Measurements from ENCODE around the gene RAP1GAP2. TPM values are rescaled to one million over a fixed set of nuclear protein-coding genes. Genes with fewer than 3 reads are reported as not detected.
"Not testable (repeated sequence)": the region's sequence is repeated elsewhere in the genome, so short reads cannot be mapped to it uniquely, and the experiment has no call there.

The RAP1GAP2 gene
- polyA plus RNA-seq, 1 donor: 23.1 TPM

- DNase-seq: no peak
Observed at GRCh38 chr17:3043737-3044365, 247.6 kb downstream of the RAP1GAP2 start.

GRCh38 chr17:3046753-3047152 is 250.5 kb downstream of the RAP1GAP2 start:
- DNase-seq: no peak

DNA sequence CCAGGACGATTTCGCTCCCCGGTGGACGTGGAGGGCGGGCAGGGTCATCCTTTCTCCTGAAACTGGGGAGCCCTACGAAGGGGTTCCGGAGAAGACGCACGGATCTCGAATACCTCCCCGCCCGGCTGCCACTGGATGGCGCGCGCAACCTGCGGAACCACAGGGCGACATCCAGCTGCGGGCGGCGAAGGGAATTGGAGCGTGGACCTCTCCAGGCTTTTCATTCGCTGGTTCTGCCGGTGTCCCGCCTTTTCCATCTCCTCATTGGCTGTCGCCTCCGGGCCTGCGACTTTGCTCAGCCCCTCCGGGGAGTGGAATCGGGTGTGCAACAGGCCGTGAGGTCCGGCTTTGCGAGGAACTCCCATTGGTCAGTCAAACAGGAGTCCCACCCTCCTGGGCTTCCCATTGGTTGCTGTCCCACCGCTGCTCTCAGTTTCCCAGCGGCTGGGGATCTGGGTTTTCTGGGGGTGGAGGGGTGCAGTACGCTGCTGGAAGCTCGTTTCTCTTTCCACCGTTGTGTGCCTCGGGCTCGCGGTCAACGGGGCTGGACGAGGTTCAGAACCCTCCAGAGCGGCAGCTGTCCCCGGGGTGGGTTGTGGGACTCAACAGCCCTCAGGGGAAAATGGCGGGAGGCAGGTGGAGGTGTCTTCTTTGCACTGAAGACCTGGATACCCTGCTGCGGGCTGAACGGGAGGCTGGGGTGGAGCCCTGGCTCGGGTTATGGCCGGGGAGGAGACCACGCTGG is 252.7 kb downstream of the RAP1GAP2 start:
- peak; percentile 98 for DNase-seq

- DNase-seq: no peak
Observed at GRCh38 chr17:3049705-3050295, 253.6 kb downstream of the RAP1GAP2 start.

- not testable (repeated sequence) for DNase-seq
Observed at GRCh38 chr17:3054868-3055267, 258.6 kb downstream of the RAP1GAP2 start.

GRCh38 chr17:3062824-3063377 is 266.7 kb downstream of the RAP1GAP2 start:
- DNase-seq: not testable (repeated sequence)

GRCh38 chr17:3063507-3063906 is 267.3 kb downstream of the RAP1GAP2 start, which contains the start of gene OR1D5:
Gene OR1D5, minus strand, starts transcription at chr17:3063607. Its CDS starts 0 bp downstream, at chr17:3063607.
- DNase-seq: not testable (repeated sequence)

DNA sequence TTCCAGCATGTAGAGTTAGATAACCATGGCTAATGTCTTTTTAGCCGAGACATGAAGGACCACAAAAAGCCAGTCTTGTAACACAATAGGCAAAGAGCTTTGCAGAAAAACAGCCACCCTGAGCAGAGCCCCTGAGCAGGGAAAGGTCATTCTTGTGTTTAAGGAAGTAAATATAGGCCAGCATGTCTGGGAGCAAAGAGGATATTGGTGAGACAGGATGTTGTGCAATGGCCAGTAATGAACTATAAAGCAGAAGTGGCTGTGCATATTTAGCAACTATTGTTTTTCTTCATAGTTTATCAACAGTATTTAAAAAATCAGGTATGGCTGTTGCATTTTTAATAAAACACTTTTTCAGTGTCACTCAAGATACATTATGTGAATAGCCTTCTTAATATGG is 269.0 kb downstream of the RAP1GAP2 start:
- not testable (repeated sequence) for DNase-seq

- DNase-seq: not testable (repeated sequence)
Observed at GRCh38 chr17:3073850-3074249, 277.6 kb downstream of the RAP1GAP2 start.

Other genes starting within 250 kb of the RAP1GAP2 start
- gene PAFAH1B1, start 202.8 kb upstream of the RAP1GAP2 start, polyA plus RNA-seq (ENCODE audit: insufficient read length): 182 TPM
- 50.8 TPM for gene CLUH, start 84.7 kb upstream of the RAP1GAP2 start, polyA plus RNA-seq (ENCODE audit: insufficient read length)
- 0.25 TPM for gene CCDC92B, start 46.8 kb upstream of the RAP1GAP2 start, polyA plus RNA-seq (ENCODE audit: insufficient read length)

All from left kidney (tissue), 2 donors.